ENCODE data around the gene ADAM10.

GRCh38 chr15:58639992-58640391 lies 109.5 kb downstream of the ADAM10 start:
- TF ChIP-seq CTCF (tag by site-specific recombination; IDR thresholded peaks at IDR 0.05) (no peak), ZSCAN5A (tag by site-specific recombination; IDR thresholded peaks at IDR 0.05) (no peak), ZNF747 (tag by site-specific recombination; IDR thresholded peaks at IDR 0.05) (no peak), ZBTB8A (tag by site-specific recombination; IDR thresholded peaks at IDR 0.05) (no peak), SETDB1 (IDR thresholded peaks at IDR 0.05; ENCODE audit: insufficient read length, low read length) (no peak), ZBTB49 (tag by site-specific recombination; IDR thresholded peaks at IDR 0.05; ENCODE audit: low read depth) (no peak)

Measured in HEK293 (cell line).